LNCaP clone FGC (cell line): Measurements from ENCODE around the gene PDPK1.

Experiments used
- DNase-seq: peaks from one replicate; pipeline ENCODE4 v3.0.0-alpha.2; 2011; ENCODE audit warnings: low read depth
- H3K4me3 ChIP-seq: 2 replicates; pipeline ENCODE4 v1.5.1; 2011; ENCODE audit warnings: mild to moderate bottlenecking, low read depth, low read length, control low read depth
- CTCF ChIP-seq: IDR thresholded peaks from 2 replicates; pipeline ENCODE4 v1.5.1; 2012; ENCODE audit warnings: mild to moderate bottlenecking; ENCODE audit not compliant: control insufficient read depth, insufficient read depth; ENCODE audit errors: extremely low read depth

Gene PDPK1

GRCh38 chr16:2537451-2538379 is at the start of gene PDPK1:
TSS of gene PDPK1 (plus strand) at chr16:2538021. CDS start at chr16:2538113, 92 bp downstream.
- peak; percentile 76 for DNase-seq
- peak within 1 kb of the TSS; percentile 64 for H3K4me3 ChIP-seq

GRCh38 chr16:2489581-2489980 is 48.2 kb upstream of the PDPK1 start:
- H3K4me3 ChIP-seq: no peak overlapping the region
- no peak for TF ChIP-seq CTCF
- DNase-seq: no peak

More at GRCh38 chr16:2537451-2538379, at the start of gene PDPK1:
- no peak for TF ChIP-seq CTCF

- DNase-seq: no peak
- no peak for TF ChIP-seq CTCF
These were observed 47.4 kb upstream of the PDPK1 start for GRCh38 chr16:2490190-2491105.

GRCh38 chr16:2492292-2492691 is 45.5 kb upstream of the PDPK1 start:
- no peak overlapping the region for H3K4me3 ChIP-seq
- no peak for TF ChIP-seq CTCF
- no peak for DNase-seq

More at GRCh38 chr16:2490190-2491105, 47.4 kb upstream of the PDPK1 start:
- H3K4me3 ChIP-seq: no peak overlapping the region

GRCh38 chr16:2493605-2494004 is 44.2 kb upstream of the PDPK1 start:
- TF ChIP-seq CTCF: no peak
- DNase-seq: no peak

GRCh38 chr16:2494616-2495015 is 43.2 kb upstream of the PDPK1 start:
- H3K4me3 ChIP-seq: no peak overlapping the region
- no peak for TF ChIP-seq CTCF
- DNase-seq: no peak

More at GRCh38 chr16:2493605-2494004, 44.2 kb upstream of the PDPK1 start:
- H3K4me3 ChIP-seq: no peak overlapping the region
